ENCODE measurements around the gene RNH1. TPM values are rescaled to one million over a fixed set of nuclear protein-coding genes. Genes with fewer than 3 reads are reported as not detected.

The RNH1 gene
- total and polyA plus RNA-seq, 2 of the 8 experiments (the other 6 are each of a cell fraction or from before 2014, with no cell fraction given): 48.7 to 49.8 TPM

- CTCF ChIA-PET (ENCODE audit: partially characterized antibody): interaction anchor here (1.1 to 5.4 kb wide), 4 partner anchors 20 to 61 kb away, joined by 3 to 32 read pairs (median 4); no protein-coding TSS in a partner anchor
- no peak for TF ChIP-seq POU5F1 (IDR thresholded peaks at IDR 0.05; ENCODE audit: low read depth, low read length)
- TF ChIP-seq RFX5 (IDR thresholded peaks at IDR 0.05; ENCODE audit: borderline replicate concordance, low read depth, low read length): no peak
- TF ChIP-seq HDAC6 (IDR thresholded peaks at IDR 0.05; ENCODE audit: low read depth, low read length): no peak
- TF ChIP-seq SIX5 (IDR thresholded peaks at IDR 0.05; ENCODE audit: low read depth, low read length): no peak
Observed at GRCh38 chr11:452203-452744, 54.8 kb downstream of the RNH1 start.

More at GRCh38 chr11:452203-452744, 54.8 kb downstream of the RNH1 start:
- Histone ChIP-seq H3K23me2 (ENCODE audit: low read depth, low read length) (peaks cover 2% of the 10 kb centered on the region; the same call in 1 of the 2 replicates), H3K56ac (replicated peaks; ENCODE audit: insufficient read length, low read depth, low read length) (no peak overlapping the region), H2AFZ (ENCODE audit: low read length) (no peak overlapping the region), H2BK12ac (ENCODE audit: low read depth, low read length) (no peak overlapping the region), H3K27me3 (replicated peaks in 1 of 4; ENCODE audit: control insufficient read depth in 3 of 4, extremely low read depth in 1 of 4, insufficient read depth in 3 of 4, low read length in 3 of 4) (no peaks in the 10 kb centered on the region), H3K9me3 (ENCODE audit: insufficient read depth in 2 of 2, low read depth in 1 of 2, low read length in 1 of 2) (no peaks in the 10 kb centered on the region), H4K8ac (ENCODE audit: extremely low read depth, insufficient read depth, low read length) (no peak overlapping the region), H3K4me2 (ENCODE audit: insufficient read depth in 1 of 2, low read depth in 2 of 2, low read length in 2 of 2) (no peak overlapping the region; a peak in 1 of 4 replicates), H3K4ac (replicated peaks; ENCODE audit: insufficient read length, low read depth, low read length) (no peak overlapping the region), H3K9ac (replicated peaks in 1 of 4; ENCODE audit: extremely low read depth in 1 of 4, low read depth in 3 of 4, low read length in 3 of 4) (no peak overlapping the region), H4K5ac (ENCODE audit: insufficient read length, low read depth, low read length) (no peak overlapping the region), H3K79me1 (ENCODE audit: low read depth, low read length) (peaks cover 14% of the 10 kb centered on the region; the same call in 1 of the 2 replicates), H4K91ac (replicated peaks; ENCODE audit: insufficient read length, low read length) (no peak overlapping the region), H2BK20ac (ENCODE audit: low read length) (no peak overlapping the region), H3K23ac (ENCODE audit: insufficient read length) (no peak overlapping the region), H4K20me1 (replicated peaks in 1 of 2; ENCODE audit: control insufficient read depth in 1 of 2, insufficient read depth in 2 of 2, low read length in 2 of 2) (peaks cover 15 to 20% of the 10 kb centered on the region in 2 experiments), H3K27ac (ENCODE audit: low read depth, low read length) (no peak overlapping the region), H2BK15ac (ENCODE audit: low read length) (no peak overlapping the region), H2BK5ac (ENCODE audit: low read depth, low read length) (no peak overlapping the region), H2BK120ac (replicated peaks; ENCODE audit: low read depth, low read length) (no peak overlapping the region), H3K36me3 (ENCODE audit: control insufficient read depth in 2 of 4, insufficient read depth in 4 of 4, low read length in 3 of 4) (peaks cover 2 to 11% (median 3%) of the 10 kb centered on the region in 4 experiments; a peak in 3 of 8 replicates), H3K79me2 (ENCODE audit: control insufficient read depth in 1 of 2, insufficient read depth in 2 of 2, low read length in 2 of 2) (peaks cover 14 to 61% of the 10 kb centered on the region in 2 experiments; a peak in 3 of 4 replicates), H3K4me3 (ENCODE audit: extremely low read depth in 1 of 4, insufficient read depth in 2 of 4, low read depth in 3 of 4, low read length in 4 of 4) (no peak overlapping the region), H3K18ac (ENCODE audit: extremely low read depth, low read length) (no peak overlapping the region), H2AK5ac (ENCODE audit: low read depth, low read length) (no peak overlapping the region), H3K4me1 (replicated peaks in 1 of 4; ENCODE audit: control insufficient read depth in 3 of 4, insufficient read depth in 4 of 4, low read length in 3 of 4) (peaks cover 3 to 20% (median 11%) of the 10 kb centered on the region in 4 experiments), H3K14ac (ENCODE audit: insufficient read length) (no peak overlapping the region)
- WGBS, 2 experiments (ENCODE audit: extremely low coverage in 1 of 2, insufficient coverage in 1 of 2, insufficient read length in 1 of 2, insufficient replicate concordance in 2 of 2, low coverage in 1 of 2, low lambda C conversion rate in 2 of 2, missing lambda C conversion rate in 1 of 2): 93% methylated on average over 12 of the region's 12 CpGs; no CpG with 5 or more reads in 1 of the 2 experiments
- POLR2A ChIA-PET (ENCODE audit: partially characterized antibody): interaction anchor here (0.5 to 4.8 kb wide), 8 partner anchors 10 to 41 kb away, joined by 3 to 21 read pairs (median 5); partner anchors contain the start of gene ANO9
- no peak for DNase-seq (ENCODE audit: low read depth in 1 of 2, low spot score in 2 of 2)
- FAIRE-seq: no peak

Data from H1 (cell line).